Activated effector memory CD4-positive, alpha-beta T cell treated with anti-CD3 and anti-CD28 coated beads, Interleukin-2, amount 50 U/mL, for 16 hours (primary cell): Measurements from ENCODE around the gene FHIT.
"Not testable (repeated sequence)": the region's sequence is repeated elsewhere in the genome, so short reads cannot be mapped to it uniquely, and the experiment has no call there.

Experiments
- DNase-seq: peaks from one replicate; pipeline ENCODE4 v3.0.0-alpha.2; 2020

Gene FHIT

DNA sequence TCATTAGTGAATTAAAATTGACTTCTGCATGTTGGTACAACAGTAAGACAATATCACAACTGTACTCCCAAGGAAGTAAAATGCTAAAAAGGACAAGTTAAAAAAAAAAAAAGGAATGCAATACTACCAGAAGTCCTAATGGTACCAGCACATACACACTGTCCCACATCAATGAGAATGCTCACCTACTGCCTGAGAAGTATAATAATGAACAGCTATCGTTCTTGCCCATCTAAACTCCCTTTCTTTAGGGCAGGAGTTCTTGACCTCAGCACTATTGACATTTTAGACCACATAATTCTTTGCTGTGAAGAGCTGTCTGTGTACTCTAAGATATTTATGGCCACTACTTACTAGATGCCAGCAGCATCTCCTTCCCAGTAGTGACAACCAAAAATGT, 651.7 kb downstream of the FHIT start:
- no peak for DNase-seq

GRCh38 chr3:60598671-60599070, 652.6 kb downstream of the FHIT start:
- DNase-seq, result no peak

DNA sequence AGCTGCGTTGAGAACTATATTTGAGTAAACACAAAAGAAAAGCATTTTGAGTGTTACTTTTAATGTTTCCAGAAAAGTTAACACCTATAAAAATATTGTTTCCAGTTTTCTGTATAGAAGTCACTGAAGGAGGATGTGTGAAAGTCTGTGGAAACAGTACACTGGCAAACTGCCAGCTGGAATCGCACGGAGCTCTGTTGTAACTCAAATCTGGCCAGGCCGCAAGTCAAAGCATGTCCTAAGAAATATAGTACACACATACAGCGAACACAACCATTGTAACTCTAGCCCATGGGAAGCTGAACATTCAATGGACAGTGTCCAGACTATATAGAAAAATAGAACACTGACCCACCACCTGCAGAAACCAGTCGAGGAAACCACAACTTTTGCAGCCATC, 657.2 kb downstream of the FHIT start:
- DNase-seq, result no peak

- DNase-seq, result no peak
These were observed 660.0 kb downstream of the FHIT start for GRCh38 chr3:60591267-60591666.

DNA sequence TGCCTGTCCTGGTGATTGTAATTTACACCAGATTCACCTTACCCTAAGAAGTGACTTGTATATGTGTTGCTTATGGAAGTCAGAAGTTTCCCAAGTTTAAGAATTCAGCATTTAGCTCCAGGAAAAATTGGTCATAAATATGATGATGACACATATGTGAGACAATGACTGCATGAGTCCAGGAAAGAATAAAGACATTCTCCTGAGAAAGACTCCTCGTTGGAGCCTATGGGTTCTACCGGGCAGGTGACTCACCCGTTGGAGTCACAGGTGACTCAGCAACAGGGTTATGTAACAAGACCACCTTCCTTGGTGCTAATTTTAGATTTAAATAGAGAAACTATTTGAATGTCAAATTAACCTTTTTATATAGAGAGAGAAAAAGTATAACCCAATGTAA, 662.4 kb downstream of the FHIT start:
- no peak for DNase-seq

- DNase-seq, result no peak
These were observed 665.3 kb downstream of the FHIT start for GRCh38 chr3:60585918-60586317.

GRCh38 chr3:60584250-60584649, 667.0 kb downstream of the FHIT start:
- no peak for DNase-seq

DNA sequence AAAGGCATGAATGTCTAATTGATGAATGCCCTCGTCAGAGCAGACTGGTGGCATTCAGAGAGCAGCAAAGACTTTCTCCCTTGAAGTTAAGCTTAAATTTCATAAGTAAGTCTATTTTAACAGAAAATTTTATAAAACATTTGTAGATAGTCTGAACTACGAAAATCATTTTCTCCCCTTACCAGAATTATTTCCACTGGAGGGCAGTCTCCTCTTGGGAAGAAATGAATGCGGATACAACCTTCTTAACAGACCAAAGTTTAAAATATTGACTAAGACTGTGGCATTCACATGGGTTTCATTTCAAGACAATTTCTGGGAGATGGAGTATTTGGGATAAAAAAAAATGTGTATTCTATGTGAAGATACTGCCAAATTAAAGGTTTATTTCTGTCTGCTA, 669.0 kb downstream of the FHIT start:
- no peak for DNase-seq

GRCh38 chr3:60580809-60581208, 670.4 kb downstream of the FHIT start:
- DNase-seq, result no peak

DNA sequence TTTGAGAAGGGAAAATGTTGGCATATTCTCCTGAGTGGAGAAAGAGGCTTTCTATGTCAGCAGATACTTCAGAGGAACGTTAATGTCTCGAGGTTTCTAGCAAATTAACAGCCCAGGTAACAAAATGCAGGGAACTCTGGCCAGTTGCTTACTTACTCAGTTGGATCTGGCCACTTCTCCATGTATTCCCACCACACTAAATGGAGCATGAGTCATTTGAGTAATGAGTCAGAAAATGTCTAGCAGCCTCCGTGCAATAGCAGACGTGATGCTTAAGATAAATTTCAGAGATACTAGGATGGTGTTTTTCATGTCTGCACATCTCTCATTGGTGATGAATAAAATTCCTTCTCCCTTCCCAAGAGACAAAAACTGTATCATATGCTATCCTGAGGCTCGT, 671.5 kb downstream of the FHIT start:
- no peak for DNase-seq

DNA sequence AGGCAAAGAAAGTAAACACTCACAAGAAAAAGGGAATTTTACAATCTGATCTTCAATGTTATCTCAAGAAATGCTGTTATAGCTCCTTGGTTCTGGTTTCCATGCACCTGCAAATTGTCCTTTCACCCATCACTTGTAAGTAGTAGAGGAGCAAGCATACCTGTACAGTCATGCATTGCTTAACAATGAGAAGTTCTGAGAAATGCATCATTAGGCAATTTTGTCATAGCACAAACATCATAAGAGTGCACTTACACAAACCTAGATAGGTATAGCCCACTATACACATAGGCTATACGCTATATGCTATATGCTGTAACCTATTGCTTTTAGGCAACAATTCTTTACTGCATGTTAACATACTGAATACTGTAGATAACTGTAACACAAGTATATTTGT, 672.3 kb downstream of the FHIT start:
- DNase-seq, result no peak

DNA sequence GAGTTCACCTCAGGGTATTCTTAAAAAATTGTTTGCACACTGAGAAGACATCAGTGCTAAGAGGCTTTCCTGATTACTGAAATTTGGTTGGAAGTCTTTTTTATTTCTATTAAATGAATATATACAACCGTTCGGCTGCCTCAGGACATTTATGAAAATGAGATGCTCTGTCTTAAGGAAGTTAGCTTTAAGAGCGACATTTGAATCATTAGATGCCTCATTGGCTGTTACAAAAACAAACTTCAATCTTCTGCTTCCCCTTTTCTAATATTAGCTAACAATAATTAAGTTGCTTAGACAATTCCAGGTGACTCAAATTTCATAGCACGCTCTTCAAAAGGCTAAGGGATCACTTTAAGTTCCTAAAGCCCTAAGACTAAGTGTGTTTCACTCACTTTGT, 673.7 kb downstream of the FHIT start:
- no peak for DNase-seq

GRCh38 chr3:60575718-60576272, 675.5 kb downstream of the FHIT start:
- DNase-seq, result no peak

GRCh38 chr3:60574046-60574769, 677.0 kb downstream of the FHIT start:
- DNase-seq, result no peak

DNA sequence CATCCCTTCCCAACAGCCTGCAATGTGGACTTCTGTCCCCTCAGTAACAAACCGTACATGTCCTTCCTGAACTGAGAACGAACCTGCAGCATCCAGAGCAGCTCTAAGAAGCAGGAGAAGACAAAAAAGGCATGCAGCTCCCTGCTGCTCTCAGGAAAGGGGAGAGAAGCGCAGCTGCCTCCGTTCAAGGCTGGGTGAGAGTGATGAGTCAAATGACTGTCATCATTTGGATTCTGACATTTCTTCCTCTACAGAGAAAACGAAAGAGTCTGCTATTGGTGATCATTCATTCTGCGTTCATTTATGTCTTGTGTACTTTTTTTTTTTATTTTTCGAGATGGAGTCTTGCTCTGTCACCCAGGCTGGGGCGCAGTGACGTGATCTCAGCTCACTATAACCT, 677.8 kb downstream of the FHIT start:
- no peak for DNase-seq

GRCh38 chr3:60571511-60571910, 679.7 kb downstream of the FHIT start:
- no peak for DNase-seq

GRCh38 chr3:60557122-60557521, 694.1 kb downstream of the FHIT start:
- no peak for DNase-seq

DNA sequence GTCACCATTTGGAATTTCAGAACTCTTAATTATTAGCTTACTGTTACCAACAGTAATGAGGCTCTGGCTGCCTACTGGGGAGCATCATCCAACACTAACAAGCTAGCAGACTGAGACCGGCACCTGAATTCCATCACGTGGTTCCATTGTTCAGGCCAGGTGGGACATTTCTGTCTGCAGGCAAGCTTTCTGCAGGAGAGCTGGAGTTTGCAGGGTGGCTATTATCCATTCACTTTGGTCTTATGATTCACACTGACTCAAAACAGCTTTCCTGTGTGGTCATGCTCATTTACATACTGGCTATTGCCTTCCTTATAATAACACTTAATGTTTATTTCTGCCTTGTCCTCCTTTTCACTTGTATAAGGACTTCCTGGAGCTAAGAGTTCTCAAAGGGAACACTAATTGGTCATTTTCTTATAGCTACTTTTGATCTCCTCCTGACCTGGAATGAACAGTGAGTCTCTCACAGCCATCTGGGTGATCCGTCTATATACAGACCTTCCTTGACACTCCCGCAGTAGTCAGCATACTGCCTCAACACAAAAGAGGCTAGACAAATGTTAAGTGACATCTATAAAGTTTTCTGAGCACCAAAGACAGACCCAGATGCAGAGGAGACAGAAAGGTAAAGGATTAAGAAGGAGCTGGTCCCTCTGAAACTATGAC, 695.4 kb downstream of the FHIT start:
- no peak for DNase-seq

- no peak for DNase-seq
These were observed 698.1 kb downstream of the FHIT start for GRCh38 chr3:60553144-60553543.

GRCh38 chr3:60552581-60552980, 698.7 kb downstream of the FHIT start:
- no peak for DNase-seq

DNA sequence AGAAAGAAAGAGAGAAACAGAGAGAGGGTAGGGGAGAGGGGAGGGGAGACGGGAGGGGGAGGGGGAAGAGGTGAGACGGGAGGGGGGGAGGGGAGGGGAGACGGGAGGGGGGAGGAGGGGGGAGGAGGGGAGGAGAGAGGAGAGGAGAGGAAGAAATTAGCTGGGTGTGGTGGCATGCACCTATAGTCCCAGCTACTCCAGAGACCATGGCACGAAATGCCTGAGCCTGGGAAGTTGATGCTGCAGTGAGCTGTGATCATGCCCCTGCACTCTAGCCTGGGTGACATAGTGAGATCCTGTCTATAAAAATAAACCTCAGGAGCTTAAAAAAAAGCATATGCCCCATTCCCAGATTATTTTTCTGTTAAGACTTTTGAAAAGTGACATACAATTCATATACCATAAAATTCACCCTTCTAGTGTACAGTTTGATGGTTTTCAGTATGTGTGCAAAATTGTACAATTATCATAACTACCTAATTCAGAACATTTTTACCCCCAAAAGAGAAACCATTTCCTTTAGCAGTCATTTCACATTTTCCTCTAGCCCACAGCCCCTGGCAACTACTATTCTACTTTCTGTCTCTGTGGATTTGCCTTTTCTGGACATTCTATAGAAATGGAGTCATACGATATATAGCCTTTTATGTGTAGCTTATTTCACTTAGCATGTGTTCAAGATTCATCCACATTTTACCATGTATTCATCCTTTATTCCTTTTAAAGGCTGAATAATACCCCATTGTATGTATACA, 699.6 kb downstream of the FHIT start:
- no peak for DNase-seq

- DNase-seq, result no peak
These were observed 701.4 kb downstream of the FHIT start for GRCh38 chr3:60549863-60550262.

GRCh38 chr3:60542995-60543394, 708.3 kb downstream of the FHIT start:
- no peak for DNase-seq

GRCh38 chr3:60539394-60539793, 711.9 kb downstream of the FHIT start:
- not testable (repeated sequence) for DNase-seq
